Measurements from ENCODE around the gene SNAP91. TPM values are rescaled to one million over a fixed set of nuclear protein-coding genes. Genes with fewer than 3 reads are reported as not detected.

The SNAP91 gene
- total RNA-seq, 1 experiment from 2014 or later = 1.3 TPM

GRCh38 chr6:83539678-83540077, 169.2 kb downstream of the SNAP91 start:
- peaks cover 5% of the 10 kb centered on the region in 2 experiments for H3K4me1 Mint-ChIP-seq
- peaks cover 2 to 3% of the 10 kb centered on the region in 2 experiments; a peak in 3 of 5 replicates for H3K9me3 Mint-ChIP-seq
- no peak for DNase-seq

More at GRCh38 chr6:83539678-83540077, 169.2 kb downstream of the SNAP91 start:
- Histone ChIP-seq H3K27ac (ENCODE audit: insufficient read length, low read depth, low read length) (no peak overlapping the region), H3K4ac (ENCODE audit: low read depth, low read length) (no peak overlapping the region), H2BK15ac (ENCODE audit: low read depth, low read length) (no peak overlapping the region), H2AFZ (ENCODE audit: low read length) (no peak overlapping the region), H3K4me2 (ENCODE audit: insufficient read depth, insufficient read length, low read length) (no peak overlapping the region), H3K23me2 (ENCODE audit: insufficient read length, low read depth, low read length, poor library complexity, severe bottlenecking) (no peaks in the 10 kb centered on the region), H2BK5ac (ENCODE audit: insufficient read length, low read length) (no peak overlapping the region), H3K23ac (ENCODE audit: insufficient read length, low read depth, low read length) (no peak overlapping the region), H3K9ac (ENCODE audit: extremely low read depth, insufficient read length, low read length) (no peak overlapping the region), H3K79me1 (ENCODE audit: insufficient read depth, low read depth, low read length, poor library complexity, severe bottlenecking) (no peaks in the 10 kb centered on the region), H4K91ac (ENCODE audit: insufficient read length, low read depth, low read length) (no peak overlapping the region), H3T11ph (ENCODE audit: low read length) (no peak overlapping the region), H3K79me2 (ENCODE audit: insufficient read depth, low read length) (no peaks in the 10 kb centered on the region), H3K18ac (ENCODE audit: insufficient read length, low read depth, low read length) (no peak overlapping the region), H3K27me3 (ENCODE audit: insufficient read depth, low read length) (no peaks in the 10 kb centered on the region), H3K9me3 (ENCODE audit: control insufficient read depth, low read depth, low read length) (no peaks in the 10 kb centered on the region), H2BK120ac (ENCODE audit: low read depth, low read length, poor library complexity, severe bottlenecking) (no peak overlapping the region), H3K4me1 (ENCODE audit: insufficient read depth, low read length) (no peaks in the 10 kb centered on the region), H2BK12ac (ENCODE audit: insufficient read length, low read depth, low read length) (no peak overlapping the region), H4K5ac (ENCODE audit: insufficient read length, low read depth, low read length) (no peak overlapping the region), H4K8ac (replicated peaks; ENCODE audit: insufficient read length, low read depth, low read length) (no peak overlapping the region), H3K56ac (ENCODE audit: insufficient read length, low read depth, low read length) (no peak overlapping the region), H3K14ac (ENCODE audit: insufficient read depth, low read length) (no peak overlapping the region), H2BK20ac (ENCODE audit: low read depth, low read length, poor library complexity, severe bottlenecking) (no peak overlapping the region), H4K20me1 (ENCODE audit: control insufficient read depth, insufficient read depth, insufficient read length) (no peaks in the 10 kb centered on the region), H2AK5ac (ENCODE audit: insufficient read length, low read length) (no peak overlapping the region)
- WGBS (ENCODE audit: extremely low coverage, insufficient read length, low lambda C conversion rate) = no CpG with 5 or more reads among the region's 4 CpGs
- Mint-ChIP-seq H3K36me3 (ENCODE audit: insufficient read depth in 1 of 3, low read depth in 3 of 3) (peaks cover 0 to 2% (median 0%) of the 10 kb centered on the region in 3 experiments; a peak in 1 of 7 replicates), H3K27ac (no peak overlapping the region), H3K27me3 (ENCODE audit: low read depth) (peaks cover 5% of the 10 kb centered on the region), H3K4me3 (no peak overlapping the region)
- no peak for TF ChIP-seq CTCF (conservative IDR thresholded peaks at IDR 0.05)
